MM.1S (cell line): ENCODE measurements around the gene ERMAP.

Experiments
- DNase-seq: peaks from one replicate; pipeline ENCODE4 v3.0.0-alpha.2; 2015
- H2AFZ ChIP-seq: fragments of 300-600 bp; sonication (generic); 2 replicates; pipeline ENCODE4 v1.6.0; 2016; ENCODE audit warnings: antibody characterized with exemption, low read length
- H3F3A ChIP-seq: fragments of 300-600 bp; sonication (generic); 2 replicates; pipeline ENCODE4 v1.6.1; 2016; ENCODE audit warnings: mild to moderate bottlenecking, antibody characterized with exemption, low read length, moderate library complexity, mixed read lengths; ENCODE audit not compliant: insufficient read depth
- H3K27ac ChIP-seq: fragments of 300-600 bp; sonication (generic); 2 replicates; pipeline ENCODE4 v1.5.1; 2016; ENCODE audit warnings: mild to moderate bottlenecking, low read length
- H3K27me3 ChIP-seq: fragments of 300-600 bp; sonication (generic); replicated peaks from 2 replicates; pipeline ENCODE4 v1.6.0; 2016; ENCODE audit warnings: low read length; ENCODE audit not compliant: insufficient read depth
- H3K36me3 ChIP-seq: fragments of 300-600 bp; sonication (generic); replicated peaks from 2 replicates; pipeline ENCODE4 v1.6.1; 2016; ENCODE audit warnings: mild to moderate bottlenecking, low read length, mixed read lengths; ENCODE audit not compliant: insufficient read depth
- H3K4me1 ChIP-seq: fragments of 300-600 bp; sonication (generic); 2 replicates; pipeline ENCODE4 v1.6.1; 2016; ENCODE audit warnings: low read length, mixed read lengths
- H3K4me2 ChIP-seq: fragments of 300-600 bp; sonication (generic); 2 replicates; pipeline ENCODE4 v1.6.0; 2016; ENCODE audit warnings: low read depth, low read length
- H3K4me3 ChIP-seq: fragments of 300-600 bp; sonication (generic); 2 replicates; pipeline ENCODE4 v1.5.1; 2016; ENCODE audit warnings: low read length, mixed read lengths
- H3K79me2 ChIP-seq: fragments of 300-600 bp; sonication (generic); 2 replicates; pipeline ENCODE4 v1.6.1; 2016; ENCODE audit warnings: mixed run types, low read length, mixed read lengths
- H3K9ac ChIP-seq: fragments of 300-600 bp; sonication (generic); 2 replicates; pipeline ENCODE4 v1.6.1; 2016; ENCODE audit warnings: low read length, mixed read lengths
- H3K9me2 ChIP-seq: fragments of 300-600 bp; sonication (generic); replicated peaks from 2 replicates; pipeline ENCODE4 v1.6.1; 2016; ENCODE audit warnings: mild to moderate bottlenecking, low read length, mixed read lengths; ENCODE audit not compliant: insufficient read depth
- H3K9me3 ChIP-seq: fragments of 300-600 bp; sonication (generic); replicated peaks from 2 replicates; pipeline ENCODE4 v1.6.1; 2016; ENCODE audit warnings: mild to moderate bottlenecking, low read length, mixed read lengths; ENCODE audit not compliant: insufficient read depth
- H4K20me1 ChIP-seq: fragments of 300-600 bp; sonication (generic); 2 replicates; pipeline ENCODE4 v1.6.1; 2016; ENCODE audit warnings: mild to moderate bottlenecking, low read length, moderate library complexity, mixed read lengths; ENCODE audit not compliant: insufficient read depth
- EZH2 ChIP-seq: fragments of 300-600 bp; sonication (generic); optimal IDR thresholded peaks from 2 replicates; pipeline ENCODE3; 2017; ENCODE audit warnings: low read depth, mild to moderate bottlenecking, antibody characterized with exemption, low read length, mixed read lengths
- EZH2phosphoT487 ChIP-seq: fragments of 300-600 bp; sonication (generic); IDR thresholded peaks from 2 replicates; pipeline ENCODE4 v1.6.1; 2018; ENCODE audit warnings: antibody characterized with exemption, low read length
- TF ChIP-seq, protein P1 (sequence below): fragments of 300-600 bp; sonication (generic); IDR thresholded peaks from 2 replicates; pipeline ENCODE4 v1.5.1; 2016; ENCODE audit warnings: antibody characterized with exemption, low read length, mixed read lengths

Gene ERMAP

DNA sequence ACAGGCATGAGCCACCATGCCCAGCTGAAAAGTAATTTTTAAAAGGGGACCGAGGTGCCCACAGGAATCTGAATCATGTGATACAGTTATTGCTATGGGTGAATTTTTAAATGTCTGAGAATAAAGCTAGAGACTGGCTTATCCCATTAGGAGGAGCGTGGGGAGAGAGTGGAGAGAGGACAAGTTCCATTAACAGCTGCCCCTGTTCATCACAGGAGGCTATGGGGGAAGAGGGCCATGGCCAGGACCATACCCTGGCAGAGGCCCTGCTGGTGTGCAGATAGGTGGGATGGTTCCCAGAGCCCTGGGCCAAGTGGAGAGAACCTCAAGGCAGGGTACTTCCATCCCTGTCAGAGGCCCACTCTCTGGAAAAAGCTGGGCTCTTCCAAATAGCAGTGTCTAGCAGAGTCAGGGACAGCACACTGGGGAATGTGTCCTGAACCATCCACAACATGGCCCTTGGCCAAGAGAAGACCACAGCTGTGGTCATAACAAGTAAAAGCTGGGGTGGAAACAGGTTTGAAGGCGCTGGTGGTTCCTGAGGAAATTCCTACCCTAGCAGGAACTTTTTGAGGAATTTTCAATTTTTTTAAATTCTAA is 15.8 kb downstream of the ERMAP start:
- Histone ChIP-seq H3F3A (no peaks in the 10 kb centered on the region), H3K9ac (no peak overlapping the region), H3K27me3 (no peaks in the 10 kb centered on the region), H3K4me2 (no peak overlapping the region), H4K20me1 (no peaks in the 10 kb centered on the region), H3K4me1 (no peaks in the 10 kb centered on the region), H3K27ac (no peak overlapping the region), H3K9me3 (no peaks in the 10 kb centered on the region), H2AFZ (no peak overlapping the region), H3K79me2 (no peaks in the 10 kb centered on the region), H3K9me2 (no peaks in the 10 kb centered on the region), H3K4me3 (no peak overlapping the region), H3K36me3 (no peaks in the 10 kb centered on the region)
- DNase-seq: no peak
- TF ChIP-seq EZH2phosphoT487 (no peak), EZH2 (no peak)
- TF ChIP-seq, protein P1, sequence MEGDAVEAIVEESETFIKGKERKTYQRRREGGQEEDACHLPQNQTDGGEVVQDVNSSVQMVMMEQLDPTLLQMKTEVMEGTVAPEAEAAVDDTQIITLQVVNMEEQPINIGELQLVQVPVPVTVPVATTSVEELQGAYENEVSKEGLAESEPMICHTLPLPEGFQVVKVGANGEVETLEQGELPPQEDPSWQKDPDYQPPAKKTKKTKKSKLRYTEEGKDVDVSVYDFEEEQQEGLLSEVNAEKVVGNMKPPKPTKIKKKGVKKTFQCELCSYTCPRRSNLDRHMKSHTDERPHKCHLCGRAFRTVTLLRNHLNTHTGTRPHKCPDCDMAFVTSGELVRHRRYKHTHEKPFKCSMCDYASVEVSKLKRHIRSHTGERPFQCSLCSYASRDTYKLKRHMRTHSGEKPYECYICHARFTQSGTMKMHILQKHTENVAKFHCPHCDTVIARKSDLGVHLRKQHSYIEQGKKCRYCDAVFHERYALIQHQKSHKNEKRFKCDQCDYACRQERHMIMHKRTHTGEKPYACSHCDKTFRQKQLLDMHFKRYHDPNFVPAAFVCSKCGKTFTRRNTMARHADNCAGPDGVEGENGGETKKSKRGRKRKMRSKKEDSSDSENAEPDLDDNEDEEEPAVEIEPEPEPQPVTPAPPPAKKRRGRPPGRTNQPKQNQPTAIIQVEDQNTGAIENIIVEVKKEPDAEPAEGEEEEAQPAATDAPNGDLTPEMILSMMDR: no peak

GRCh38 chr1:42833981-42834380 is 17.1 kb downstream of the ERMAP start:
- Histone ChIP-seq H3K9me3 (no peaks in the 10 kb centered on the region), H3K27ac (no peak overlapping the region), H3K79me2 (no peaks in the 10 kb centered on the region), H3K9me2 (no peaks in the 10 kb centered on the region), H3K4me3 (no peak overlapping the region), H3F3A (no peaks in the 10 kb centered on the region), H3K9ac (no peak overlapping the region), H3K4me1 (no peaks in the 10 kb centered on the region), H3K36me3 (no peaks in the 10 kb centered on the region), H4K20me1 (no peaks in the 10 kb centered on the region), H3K27me3 (no peaks in the 10 kb centered on the region), H3K4me2 (no peak overlapping the region), H2AFZ (no peak overlapping the region)
- no peak for DNase-seq
- no peak for TF ChIP-seq EZH2
- TF ChIP-seq, protein P1: no peak
- TF ChIP-seq EZH2phosphoT487: no peak

DNA sequence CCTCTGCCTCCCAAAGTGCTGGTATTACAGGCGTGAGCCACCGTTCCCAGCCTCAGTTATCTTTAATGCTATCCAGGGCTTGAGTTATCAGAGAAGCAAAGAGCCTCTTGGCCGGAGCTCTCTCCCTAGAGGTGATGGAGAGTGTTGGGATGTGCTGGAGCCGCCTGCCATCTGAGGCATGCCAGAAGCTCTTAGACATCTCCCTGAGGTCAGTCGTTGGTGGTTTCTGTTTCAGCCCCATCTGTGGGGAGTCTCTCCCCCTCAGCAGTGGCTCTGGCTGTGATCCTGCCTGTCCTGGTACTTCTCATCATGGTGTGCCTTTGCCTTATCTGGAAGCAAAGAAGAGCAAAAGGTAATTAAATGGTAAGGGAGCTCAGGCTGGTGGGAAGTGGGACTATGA is 17.9 kb downstream of the ERMAP start:
- H3K9me2 ChIP-seq: no peaks in the 10 kb centered on the region
- no peaks in the 10 kb centered on the region for H3K9me3 ChIP-seq
- H3K4me1 ChIP-seq: no peaks in the 10 kb centered on the region
- H3K79me2 ChIP-seq: no peaks in the 10 kb centered on the region
- H3F3A ChIP-seq: no peaks in the 10 kb centered on the region
- no peak overlapping the region for H3K9ac ChIP-seq
- no peak overlapping the region for H2AFZ ChIP-seq
- H3K27me3 ChIP-seq: no peaks in the 10 kb centered on the region
- no peak overlapping the region for H3K4me2 ChIP-seq
- H3K36me3 ChIP-seq: no peaks in the 10 kb centered on the region
- no peak overlapping the region for H3K4me3 ChIP-seq
- no peaks in the 10 kb centered on the region for H4K20me1 ChIP-seq
- DNase-seq: no peak
- TF ChIP-seq EZH2: no peak
- TF ChIP-seq, protein P1: no peak
- no peak for TF ChIP-seq EZH2phosphoT487
- H3K27ac ChIP-seq: no peak overlapping the region
